GM12873 (cell line): ENCODE measurements around the gene ACYP2.

Source experiments
- TF ChIP-seq, protein P1 (sequence below): IDR thresholded peaks from 2 replicates; pipeline ENCODE4 v1.5.1; 2012; ENCODE audit warnings: low read depth, mild to moderate bottlenecking, moderate library complexity, low read length, control low read depth; ENCODE audit not compliant: insufficient read depth; ENCODE audit errors: missing control alignments

The ACYP2 gene

GRCh38 chr2:54240515-54241469 is 125.4 kb downstream of the ACYP2 start:
- TF ChIP-seq, protein P1, sequence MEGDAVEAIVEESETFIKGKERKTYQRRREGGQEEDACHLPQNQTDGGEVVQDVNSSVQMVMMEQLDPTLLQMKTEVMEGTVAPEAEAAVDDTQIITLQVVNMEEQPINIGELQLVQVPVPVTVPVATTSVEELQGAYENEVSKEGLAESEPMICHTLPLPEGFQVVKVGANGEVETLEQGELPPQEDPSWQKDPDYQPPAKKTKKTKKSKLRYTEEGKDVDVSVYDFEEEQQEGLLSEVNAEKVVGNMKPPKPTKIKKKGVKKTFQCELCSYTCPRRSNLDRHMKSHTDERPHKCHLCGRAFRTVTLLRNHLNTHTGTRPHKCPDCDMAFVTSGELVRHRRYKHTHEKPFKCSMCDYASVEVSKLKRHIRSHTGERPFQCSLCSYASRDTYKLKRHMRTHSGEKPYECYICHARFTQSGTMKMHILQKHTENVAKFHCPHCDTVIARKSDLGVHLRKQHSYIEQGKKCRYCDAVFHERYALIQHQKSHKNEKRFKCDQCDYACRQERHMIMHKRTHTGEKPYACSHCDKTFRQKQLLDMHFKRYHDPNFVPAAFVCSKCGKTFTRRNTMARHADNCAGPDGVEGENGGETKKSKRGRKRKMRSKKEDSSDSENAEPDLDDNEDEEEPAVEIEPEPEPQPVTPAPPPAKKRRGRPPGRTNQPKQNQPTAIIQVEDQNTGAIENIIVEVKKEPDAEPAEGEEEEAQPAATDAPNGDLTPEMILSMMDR = no peak

GRCh38 chr2:54247115-54247514 is 131.7 kb downstream of the ACYP2 start:
- TF ChIP-seq, protein P1 = no peak

GRCh38 chr2:54249629-54250028 is 134.2 kb downstream of the ACYP2 start:
- TF ChIP-seq, protein P1 = no peak

DNA sequence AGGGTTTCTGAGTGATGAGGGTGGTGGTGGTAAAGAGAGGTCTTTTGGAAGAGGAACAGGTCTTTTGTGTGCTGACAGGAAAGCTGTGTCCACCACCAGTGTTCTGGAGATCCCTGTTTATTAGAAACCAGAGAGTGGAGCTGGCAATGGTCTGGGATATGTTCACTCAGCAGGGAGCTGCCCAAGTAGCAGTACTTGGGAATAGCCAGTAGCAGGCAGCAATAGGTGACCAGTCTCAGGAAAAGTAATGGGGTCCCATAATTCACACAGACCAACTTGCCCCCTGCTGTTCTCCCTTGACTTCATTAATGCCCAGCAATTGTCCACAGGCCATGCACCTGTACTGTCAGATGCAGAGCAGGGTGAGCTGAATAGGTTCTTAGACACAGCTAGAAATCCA is 138.8 kb downstream of the ACYP2 start:
- TF ChIP-seq, protein P1 = no peak

DNA sequence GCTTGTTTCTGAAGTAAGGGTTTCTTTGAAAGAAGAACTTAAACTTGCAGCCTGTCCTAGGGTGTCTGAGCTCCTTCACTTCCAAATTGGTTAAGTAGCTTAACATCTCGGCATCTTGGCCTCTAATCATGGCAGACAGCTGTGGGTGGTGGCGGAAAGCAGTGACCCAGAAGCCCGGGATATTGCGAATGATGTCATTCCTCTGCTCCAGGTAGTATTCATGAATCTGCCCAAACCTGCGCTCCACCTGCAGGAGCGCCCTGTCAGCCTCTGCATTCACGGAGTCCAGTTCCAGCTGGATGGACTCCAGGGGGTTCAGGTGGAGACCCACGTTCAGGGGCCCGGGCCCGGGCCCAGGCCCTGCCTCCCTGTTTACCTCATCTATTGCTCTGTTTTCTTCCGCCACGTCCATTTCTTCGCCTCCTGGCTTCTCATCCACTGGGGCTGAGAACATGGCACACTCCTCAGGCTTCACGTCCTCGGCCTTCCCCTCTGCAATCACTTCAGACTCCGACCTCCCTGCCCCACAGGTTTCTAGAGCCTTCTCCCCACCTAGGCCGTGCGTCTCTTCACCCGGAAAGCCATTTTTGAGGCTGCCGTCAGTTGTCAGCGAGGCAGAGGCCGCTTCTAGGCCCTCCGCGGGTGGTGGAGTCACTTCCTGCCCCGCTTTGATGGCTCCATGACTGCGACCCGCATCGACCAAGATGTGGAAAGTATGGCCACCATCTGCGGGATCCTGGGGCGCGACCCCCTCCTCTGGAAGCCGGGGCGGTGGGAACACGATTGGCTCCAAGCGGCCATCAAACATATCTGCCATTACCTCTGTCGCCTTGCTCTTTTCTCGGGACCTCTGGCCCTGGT is 140.0 kb downstream of the ACYP2 start:
- TF ChIP-seq, protein P1 = no peak

GRCh38 chr2:54256091-54256694 is 140.8 kb downstream of the ACYP2 start, which contains the start of gene TSPYL6:
TSPYL6 (minus strand) TSS chr2:54256229; CDS start chr2:54256151, 78 bp downstream.
- TF ChIP-seq, protein P1 = no peak
